Peyer's patch (tissue), 4 donors: ENCODE results near the gene C1orf210.

Experiments used
- CTCF ChIP-seq, 6 experiments: fragments of 450-650 bp in 4 of 6; fragments of 200-600 bp in 2 of 6; sonication (generic) in 1 of 6; IDR thresholded peaks; one replicate each; pipeline ENCODE4 v1.5.1; 2017 to 2019; ENCODE audit warnings: antibody characterized with exemption in 6 of 6, mild to moderate bottlenecking in 3 of 6, moderate library complexity in 1 of 6
- POLR2A ChIP-seq, 2 donors: fragments of 450-650 bp; IDR thresholded peaks; one replicate each; pipeline ENCODE4 v1.5.1; 2017; ENCODE audit warnings: antibody characterized with exemption in 2 of 2, mild to moderate bottlenecking in 2 of 2, moderate library complexity in 2 of 2

- no peak for TF ChIP-seq POLR2A (IDR thresholded peaks at IDR 0.05)
- no peak for TF ChIP-seq CTCF (IDR thresholded peaks at IDR 0.05)
Observed at GRCh38 chr1:43235451-43236121, 49.8 kb downstream of the C1orf210 start.
